Measurements from ENCODE around the gene MOSPD3.
"Not testable (repeated sequence)": the region's sequence is repeated elsewhere in the genome, so short reads cannot be mapped to it uniquely, and the experiment has no call there.

The MOSPD3 gene

DNA sequence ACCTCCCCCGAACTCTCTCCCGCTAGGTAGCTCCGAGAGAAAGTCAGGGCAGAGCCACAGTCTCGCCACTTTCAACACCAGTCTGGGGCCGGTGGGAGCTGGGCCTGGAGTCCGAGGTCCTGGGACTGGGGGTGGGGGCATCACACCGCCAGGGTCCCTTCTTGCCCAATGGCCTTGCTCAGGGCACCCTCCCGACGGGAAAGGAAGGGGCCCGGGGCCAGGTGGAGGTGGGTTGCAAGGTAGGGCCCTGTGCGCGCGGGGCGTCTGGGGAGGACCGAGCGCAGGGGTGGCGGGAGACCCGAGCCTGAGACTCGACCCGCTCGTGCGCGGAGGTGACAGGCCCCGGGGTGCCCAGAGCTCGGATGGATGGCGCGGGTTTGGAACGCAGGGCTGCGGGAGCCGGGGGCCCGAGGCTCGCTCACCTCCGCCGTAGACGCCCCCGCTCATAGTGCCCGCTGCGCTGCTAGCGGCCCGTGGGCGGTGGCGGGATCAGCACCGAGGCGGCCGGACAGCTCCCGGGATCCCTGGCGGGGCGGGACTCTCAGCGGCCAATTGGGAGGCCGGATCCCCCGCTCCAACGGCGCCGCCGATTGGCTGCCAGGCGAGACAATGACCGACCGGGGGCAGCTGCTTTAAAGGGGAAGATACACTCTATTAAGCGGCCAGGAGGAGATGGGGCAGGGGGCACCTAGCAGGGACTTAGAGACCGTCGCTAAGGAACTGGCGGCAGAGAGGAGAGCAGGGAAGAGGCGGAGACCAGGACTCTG is 43.8 kb downstream of the MOSPD3 start, which contains the start of gene ACTL6B:
Gene ACTL6B, minus strand, starts transcription at position 541 of the 767 bp plus-strand sequence. Its CDS starts 94 bp downstream, at position 447.
- in situ Hi-C loops (cut with MboI; ENCODE audit: low sequenced_read_pairs): no loop called here

DNA sequence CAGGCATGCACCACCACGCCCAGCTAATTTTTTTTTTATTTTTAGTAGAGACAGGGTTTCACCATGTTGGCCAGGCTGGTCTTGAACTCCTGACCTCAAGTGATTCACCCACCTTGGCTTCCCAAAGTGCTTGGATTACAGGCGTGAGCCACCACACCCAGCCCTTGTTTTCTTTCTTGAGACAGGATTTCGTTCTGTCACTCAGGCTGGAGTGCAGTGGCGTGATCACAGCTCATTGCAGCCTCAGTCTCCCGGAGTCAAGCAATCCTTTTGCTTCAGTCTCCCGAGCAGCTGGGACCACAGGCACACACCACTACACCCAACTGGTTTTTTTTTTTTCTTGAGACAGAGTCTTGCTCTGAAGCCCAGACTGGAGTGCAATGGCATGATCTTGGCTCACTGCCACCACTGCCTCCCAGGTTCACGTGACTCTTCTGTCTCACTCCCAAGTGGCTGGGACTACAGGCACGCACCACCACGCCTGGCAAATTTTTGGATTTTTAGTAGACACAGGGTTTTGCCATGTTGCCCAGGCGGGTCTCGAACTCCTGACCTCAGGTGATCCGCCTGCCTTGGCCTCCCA is 49.9 kb downstream of the MOSPD3 start:
- in situ Hi-C loops (cut with MboI; ENCODE audit: low sequenced_read_pairs): not testable (repeated sequence)

All from HL-60/S4 treated with retinoic acid at 250 ng/mL for 4 days and 3 days (cell line).